HepG2 (cell line): Measurements from ENCODE around the gene SLCO2B1. TPM values are rescaled to one million over a fixed set of nuclear protein-coding genes. Genes with fewer than 3 reads are reported as not detected.

Source experiments
- FOXK2 ChIP-seq: fragments of 450-650 bp; IDR thresholded peaks from 2 replicates; pipeline ENCODE4 v1.6.1; 2016
- GLI4 ChIP-seq: sonication (generic); formaldehyde crosslinking; IDR thresholded peaks from 2 replicates; pipeline ENCODE4 v1.5.1; 2020; ENCODE audit warnings: missing genetic modification reagents, mild to moderate bottlenecking, moderate library complexity, borderline replicate concordance
- HNF4G ChIP-seq, 2 experiments: sonication (generic) in 1 of 2; formaldehyde crosslinking in 1 of 2; IDR thresholded peaks; 2 replicates each; pipeline versions ENCODE4 v1.4.0 to v1.6.1; 2011 to 2020; ENCODE audit warnings: borderline replicate concordance in 2 of 2, low read depth in 2 of 2, mild to moderate bottlenecking in 2 of 2, low read length in 1 of 2, missing genetic modification reagents in 1 of 2, moderate library complexity in 1 of 2
- HOXA5 ChIP-seq: sonication (generic); formaldehyde crosslinking; IDR thresholded peaks from 2 replicates; pipeline ENCODE4 v1.4.0; 2020; ENCODE audit warnings: missing genetic modification reagents
- JUND ChIP-seq: sonication (generic); formaldehyde crosslinking; IDR thresholded peaks from 2 replicates; pipeline ENCODE4 v1.8.0; 2022; ENCODE audit warnings: mild to moderate bottlenecking, missing genetic modification reagents
- KDM1A ChIP-seq: IDR thresholded peaks from 2 replicates; pipeline ENCODE4 v1.6.1; 2016; ENCODE audit warnings: missing compliant biosample characterization
- MTF1 ChIP-seq: sonication (generic); formaldehyde crosslinking; IDR thresholded peaks from 2 replicates; pipeline ENCODE4 v1.5.0; 2020; ENCODE audit warnings: missing genetic modification reagents
- MXD4 ChIP-seq: IDR thresholded peaks from 2 replicates; pipeline ENCODE4 v1.6.1; 2016; ENCODE audit warnings: mild to moderate bottlenecking, missing biosample characterization, missing genetic modification reagents
- NFIC ChIP-seq: IDR thresholded peaks from 2 replicates; pipeline ENCODE4 v1.6.1; 2012; ENCODE audit warnings: mild to moderate bottlenecking, low read length, inconsistent platforms
- NR2C2 ChIP-seq: sonication (generic); formaldehyde crosslinking; IDR thresholded peaks from 2 replicates; pipeline ENCODE4 v1.4.0; 2020; ENCODE audit warnings: missing genetic modification reagents, mild to moderate bottlenecking, moderate library complexity, borderline replicate concordance
- NR2F6 ChIP-seq, 2 experiments: IDR thresholded peaks; 2 replicates each; pipeline ENCODE4 v1.6.1; 2016; ENCODE audit warnings: antibody characterized with exemption in 1 of 2, mild to moderate bottlenecking in 1 of 2
- RORA ChIP-seq: sonication (generic); formaldehyde crosslinking; IDR thresholded peaks from 2 replicates; pipeline ENCODE4 v1.5.0; 2020; ENCODE audit warnings: mild to moderate bottlenecking, missing genetic modification reagents, moderate library complexity
- SP4 ChIP-seq: sonication (generic); formaldehyde crosslinking; IDR thresholded peaks from 2 replicates; pipeline ENCODE4 v1.8.1; 2023; ENCODE audit warnings: mild to moderate bottlenecking, missing genetic modification reagents
- ZNF292 ChIP-seq: sonication (generic); formaldehyde crosslinking; IDR thresholded peaks from 2 replicates; pipeline ENCODE4 v1.8.1; 2022; ENCODE audit warnings: mild to moderate bottlenecking, low read depth, missing genetic modification reagents, borderline replicate concordance
- ZNF333 ChIP-seq: sonication (generic); formaldehyde crosslinking; IDR thresholded peaks from 2 replicates; pipeline ENCODE4 v1.4.0; 2020; ENCODE audit warnings: mild to moderate bottlenecking, missing genetic modification reagents, borderline replicate concordance
- polyA plus RNA-seq, 8 experiments: library from polyadenylated mRNA; depleted of rRNA in 3 of 8; stranded (reverse) in 7 of 8; unstranded in 1 of 8; fragments of >200 nt; fragmentation: Illumina TruSeq in 4 of 8; extraction: Trizol in 4 of 8; gene quantifications; 2 replicates each; pipeline versions ENCODE4 v1.2.1 to v1.2.3, GENCODE V29; 2011 to 2016; ENCODE audit warnings: low read depth in 4 of 8, missing spikeins in 1 of 8, mixed read lengths in 1 of 8; ENCODE audit not compliant: insufficient read depth in 1 of 8
- total RNA-seq, 5 experiments: library from RNA; depleted of rRNA; stranded (reverse); fragments of >200 nt; fragmentation: Illumina TruSeq; extraction: Trizol; gene quantifications; 2 replicates each; pipeline ENCODE4 v1.2.3, GENCODE V29; 2016; ENCODE audit warnings: low read depth in 1 of 5
- TF ChIP-seq, protein P1 (sequence below): sonication (generic); formaldehyde crosslinking; IDR thresholded peaks from 2 replicates; pipeline ENCODE4 v1.5.0; 2020; ENCODE audit warnings: mild to moderate bottlenecking, missing genetic modification reagents
- TF ChIP-seq, protein P2 (sequence below): sonication (generic); formaldehyde crosslinking; IDR thresholded peaks from 2 replicates; pipeline ENCODE4 v1.4.0; 2020; ENCODE audit warnings: mild to moderate bottlenecking, missing genetic modification reagents
- TF ChIP-seq, protein P3 (sequence below): sonication (generic); formaldehyde crosslinking; IDR thresholded peaks from 2 replicates; pipeline ENCODE4 v1.4.0; 2020; ENCODE audit warnings: missing genetic modification reagents

Gene SLCO2B1
- total and polyA plus RNA-seq, 2 of the 13 experiments (the other 11 are each of a cell fraction or from before 2014, with no cell fraction given) = 15.3 to 19.8 TPM

DNA sequence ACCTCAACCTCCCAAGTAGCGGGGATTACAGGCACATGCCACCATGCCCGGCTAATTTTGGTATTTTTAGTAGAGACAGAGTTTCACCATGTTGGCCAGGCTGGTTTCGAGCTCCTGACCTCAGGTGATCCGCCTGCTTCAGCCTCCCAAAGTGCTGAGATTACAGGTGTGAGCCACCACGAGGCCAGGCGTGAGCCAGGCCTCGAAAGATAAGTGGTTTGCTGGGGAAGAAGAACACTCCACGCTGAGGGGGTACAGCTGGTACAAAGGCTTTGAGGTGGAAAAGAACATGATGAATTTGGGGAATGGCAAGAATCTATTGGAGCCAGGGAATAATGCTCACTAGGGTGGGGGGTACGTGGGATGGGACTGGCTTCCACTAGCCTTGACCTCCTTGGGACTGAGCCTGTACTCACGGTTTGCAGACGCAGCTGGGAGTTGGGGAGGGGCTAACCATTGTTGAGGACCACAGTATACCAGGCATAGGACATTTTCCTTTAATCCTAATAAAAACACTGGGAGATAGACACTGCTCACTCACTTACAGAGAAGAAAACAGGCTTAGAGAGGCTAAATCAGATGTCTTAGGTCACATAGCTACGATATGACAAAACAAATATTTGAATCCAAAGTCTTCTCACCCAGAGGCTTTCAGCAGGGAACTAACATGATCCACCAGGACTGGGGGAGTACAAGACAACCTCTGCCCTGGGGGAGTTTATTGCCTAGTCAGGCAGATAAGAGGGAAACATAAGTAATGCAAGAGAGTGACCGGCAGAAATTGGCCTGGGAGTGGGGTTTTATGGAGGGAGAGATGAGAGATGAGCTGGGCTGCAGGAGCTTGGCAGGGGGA is 4.9 kb downstream of the SLCO2B1 start (continued):
- TF ChIP-seq, protein P1, sequence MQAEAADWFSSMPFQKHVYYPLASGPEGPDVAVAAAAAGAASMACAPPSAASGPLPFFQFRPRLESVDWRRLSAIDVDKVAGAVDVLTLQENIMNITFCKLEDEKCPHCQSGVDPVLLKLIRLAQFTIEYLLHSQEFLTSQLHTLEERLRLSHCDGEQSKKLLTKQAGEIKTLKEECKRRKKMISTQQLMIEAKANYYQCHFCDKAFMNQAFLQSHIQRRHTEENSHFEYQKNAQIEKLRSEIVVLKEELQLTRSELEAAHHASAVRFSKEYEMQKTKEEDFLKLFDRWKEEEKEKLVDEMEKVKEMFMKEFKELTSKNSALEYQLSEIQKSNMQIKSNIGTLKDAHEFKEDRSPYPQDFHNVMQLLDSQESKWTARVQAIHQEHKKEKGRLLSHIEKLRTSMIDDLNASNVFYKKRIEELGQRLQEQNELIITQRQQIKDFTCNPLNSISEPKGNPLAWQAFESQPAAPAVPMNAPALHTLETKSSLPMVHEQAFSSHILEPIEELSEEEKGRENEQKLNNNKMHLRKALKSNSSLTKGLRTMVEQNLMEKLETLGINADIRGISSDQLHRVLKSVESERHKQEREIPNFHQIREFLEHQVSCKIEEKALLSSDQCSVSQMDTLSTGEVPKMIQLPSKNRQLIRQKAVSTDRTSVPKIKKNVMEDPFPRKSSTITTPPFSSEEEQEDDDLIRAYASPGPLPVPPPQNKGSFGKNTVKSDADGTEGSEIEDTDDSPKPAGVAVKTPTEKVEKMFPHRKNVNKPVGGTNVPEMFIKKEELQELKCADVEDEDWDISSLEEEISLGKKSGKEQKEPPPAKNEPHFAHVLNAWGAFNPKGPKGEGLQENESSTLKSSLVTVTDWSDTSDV (CRISPR knock-in tag) = no peak
- TF ChIP-seq NR2C2 (CRISPR knock-in tag) = peak; percentile 41; the same call in 1 of the 2 replicates
- no peak for TF ChIP-seq ZNF333 (CRISPR knock-in tag)
- TF ChIP-seq FOXK2 = peak; percentile 26; the same call in 1 of the 2 replicates
- TF ChIP-seq, protein P2, sequence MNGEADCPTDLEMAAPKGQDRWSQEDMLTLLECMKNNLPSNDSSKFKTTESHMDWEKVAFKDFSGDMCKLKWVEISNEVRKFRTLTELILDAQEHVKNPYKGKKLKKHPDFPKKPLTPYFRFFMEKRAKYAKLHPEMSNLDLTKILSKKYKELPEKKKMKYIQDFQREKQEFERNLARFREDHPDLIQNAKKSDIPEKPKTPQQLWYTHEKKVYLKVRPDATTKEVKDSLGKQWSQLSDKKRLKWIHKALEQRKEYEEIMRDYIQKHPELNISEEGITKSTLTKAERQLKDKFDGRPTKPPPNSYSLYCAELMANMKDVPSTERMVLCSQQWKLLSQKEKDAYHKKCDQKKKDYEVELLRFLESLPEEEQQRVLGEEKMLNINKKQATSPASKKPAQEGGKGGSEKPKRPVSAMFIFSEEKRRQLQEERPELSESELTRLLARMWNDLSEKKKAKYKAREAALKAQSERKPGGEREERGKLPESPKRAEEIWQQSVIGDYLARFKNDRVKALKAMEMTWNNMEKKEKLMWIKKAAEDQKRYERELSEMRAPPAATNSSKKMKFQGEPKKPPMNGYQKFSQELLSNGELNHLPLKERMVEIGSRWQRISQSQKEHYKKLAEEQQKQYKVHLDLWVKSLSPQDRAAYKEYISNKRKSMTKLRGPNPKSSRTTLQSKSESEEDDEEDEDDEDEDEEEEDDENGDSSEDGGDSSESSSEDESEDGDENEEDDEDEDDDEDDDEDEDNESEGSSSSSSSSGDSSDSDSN (CRISPR knock-in tag) = peak; percentile 30; the same call in 1 of the 2 replicates
- no peak for TF ChIP-seq GLI4 (CRISPR knock-in tag)
- TF ChIP-seq RORA (CRISPR knock-in tag) = 0 out of 2 replicates have a peak, but pooled peaks have one; percentile 67
- TF ChIP-seq NFIC = peak; percentile 90
- no peak for TF ChIP-seq KDM1A (CRISPR knock-in tag)
- TF ChIP-seq MXD4 (CRISPR knock-in tag) = 0 out of 2 replicates have a peak, but pooled peaks have one; percentile 37
- TF ChIP-seq, protein P3, sequence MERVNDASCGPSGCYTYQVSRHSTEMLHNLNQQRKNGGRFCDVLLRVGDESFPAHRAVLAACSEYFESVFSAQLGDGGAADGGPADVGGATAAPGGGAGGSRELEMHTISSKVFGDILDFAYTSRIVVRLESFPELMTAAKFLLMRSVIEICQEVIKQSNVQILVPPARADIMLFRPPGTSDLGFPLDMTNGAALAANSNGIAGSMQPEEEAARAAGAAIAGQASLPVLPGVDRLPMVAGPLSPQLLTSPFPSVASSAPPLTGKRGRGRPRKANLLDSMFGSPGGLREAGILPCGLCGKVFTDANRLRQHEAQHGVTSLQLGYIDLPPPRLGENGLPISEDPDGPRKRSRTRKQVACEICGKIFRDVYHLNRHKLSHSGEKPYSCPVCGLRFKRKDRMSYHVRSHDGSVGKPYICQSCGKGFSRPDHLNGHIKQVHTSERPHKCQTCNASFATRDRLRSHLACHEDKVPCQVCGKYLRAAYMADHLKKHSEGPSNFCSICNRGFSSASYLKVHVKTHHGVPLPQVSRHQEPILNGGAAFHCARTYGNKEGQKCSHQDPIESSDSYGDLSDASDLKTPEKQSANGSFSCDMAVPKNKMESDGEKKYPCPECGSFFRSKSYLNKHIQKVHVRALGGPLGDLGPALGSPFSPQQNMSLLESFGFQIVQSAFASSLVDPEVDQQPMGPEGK (CRISPR knock-in tag) = peak; percentile 100
- no peak for TF ChIP-seq MTF1 (CRISPR knock-in tag)
- peak; percentile 92 for TF ChIP-seq NR2F6 (IDR thresholded peaks at IDR 0.05)
- peak; percentile 92 for TF ChIP-seq NR2F6 (CRISPR knock-in tag; IDR thresholded peaks at IDR 0.05)
- TF ChIP-seq ZNF292 = peak; percentile 57; the same call in 1 of the 2 replicates
- peak; percentile 46; the same call in 1 of the 2 replicates for TF ChIP-seq SP4
- peak; percentile 81 for TF ChIP-seq JUND
- peak; percentile 91 for TF ChIP-seq HNF4G (IDR thresholded peaks at IDR 0.05; ENCODE audit: borderline replicate concordance, low read depth, low read length)
- peak; percentile 94 for TF ChIP-seq HNF4G (CRISPR knock-in tag; IDR thresholded peaks at IDR 0.05; ENCODE audit: borderline replicate concordance, low read depth)
- peak; percentile 67; the same call in 1 of the 2 replicates for TF ChIP-seq HOXA5
